Measurements from ENCODE around the gene CREBL2. TPM values are rescaled to one million over a fixed set of nuclear protein-coding genes. Genes with fewer than 3 reads are reported as not detected.
"Not testable (repeated sequence)": the region's sequence is repeated elsewhere in the genome, so short reads cannot be mapped to it uniquely, and the experiment has no call there.

Gene CREBL2
- polyA plus RNA-seq, 1 experiment = 15.4 TPM

DNA sequence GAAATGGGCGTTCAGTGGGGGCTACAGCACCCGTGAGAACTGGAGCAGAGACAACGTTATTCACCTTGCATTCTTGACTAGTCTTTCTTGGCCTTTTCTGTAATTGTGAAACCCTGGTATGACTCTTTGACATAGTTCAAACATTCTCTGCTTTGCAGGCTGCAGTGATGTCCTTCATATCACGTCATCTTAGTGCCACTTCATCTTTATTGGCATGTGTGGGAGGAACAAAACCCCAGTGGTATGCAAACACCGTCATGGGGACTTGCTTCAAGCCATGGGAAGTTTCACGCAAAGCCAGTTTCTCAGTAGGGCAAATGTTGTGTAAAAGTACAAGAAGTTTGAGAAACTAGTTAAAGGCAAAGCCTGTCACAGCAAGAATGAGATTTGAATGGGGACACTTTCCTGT, 28.8 kb upstream of the CREBL2 start:
- ChIA-PET POLR2A (no interaction called here), CTCF (no interaction called here)
- TF ChIP-seq, protein P1, sequence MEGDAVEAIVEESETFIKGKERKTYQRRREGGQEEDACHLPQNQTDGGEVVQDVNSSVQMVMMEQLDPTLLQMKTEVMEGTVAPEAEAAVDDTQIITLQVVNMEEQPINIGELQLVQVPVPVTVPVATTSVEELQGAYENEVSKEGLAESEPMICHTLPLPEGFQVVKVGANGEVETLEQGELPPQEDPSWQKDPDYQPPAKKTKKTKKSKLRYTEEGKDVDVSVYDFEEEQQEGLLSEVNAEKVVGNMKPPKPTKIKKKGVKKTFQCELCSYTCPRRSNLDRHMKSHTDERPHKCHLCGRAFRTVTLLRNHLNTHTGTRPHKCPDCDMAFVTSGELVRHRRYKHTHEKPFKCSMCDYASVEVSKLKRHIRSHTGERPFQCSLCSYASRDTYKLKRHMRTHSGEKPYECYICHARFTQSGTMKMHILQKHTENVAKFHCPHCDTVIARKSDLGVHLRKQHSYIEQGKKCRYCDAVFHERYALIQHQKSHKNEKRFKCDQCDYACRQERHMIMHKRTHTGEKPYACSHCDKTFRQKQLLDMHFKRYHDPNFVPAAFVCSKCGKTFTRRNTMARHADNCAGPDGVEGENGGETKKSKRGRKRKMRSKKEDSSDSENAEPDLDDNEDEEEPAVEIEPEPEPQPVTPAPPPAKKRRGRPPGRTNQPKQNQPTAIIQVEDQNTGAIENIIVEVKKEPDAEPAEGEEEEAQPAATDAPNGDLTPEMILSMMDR (IDR thresholded peaks at IDR 0.05; ENCODE audit: insufficient read depth, low read depth, low read length) = no peak
- Histone ChIP-seq H3K36me3 (ENCODE audit: control insufficient read depth, insufficient read depth, low read length) (no peaks in the 10 kb centered on the region), H3K27me3 (ENCODE audit: control insufficient read depth, insufficient read depth, low read length) (no peaks in the 10 kb centered on the region), H3K4me3 (ENCODE audit: low read depth, low read length) (no peak overlapping the region)
- no peak for DNase-seq (ENCODE audit: low read depth)

DNA sequence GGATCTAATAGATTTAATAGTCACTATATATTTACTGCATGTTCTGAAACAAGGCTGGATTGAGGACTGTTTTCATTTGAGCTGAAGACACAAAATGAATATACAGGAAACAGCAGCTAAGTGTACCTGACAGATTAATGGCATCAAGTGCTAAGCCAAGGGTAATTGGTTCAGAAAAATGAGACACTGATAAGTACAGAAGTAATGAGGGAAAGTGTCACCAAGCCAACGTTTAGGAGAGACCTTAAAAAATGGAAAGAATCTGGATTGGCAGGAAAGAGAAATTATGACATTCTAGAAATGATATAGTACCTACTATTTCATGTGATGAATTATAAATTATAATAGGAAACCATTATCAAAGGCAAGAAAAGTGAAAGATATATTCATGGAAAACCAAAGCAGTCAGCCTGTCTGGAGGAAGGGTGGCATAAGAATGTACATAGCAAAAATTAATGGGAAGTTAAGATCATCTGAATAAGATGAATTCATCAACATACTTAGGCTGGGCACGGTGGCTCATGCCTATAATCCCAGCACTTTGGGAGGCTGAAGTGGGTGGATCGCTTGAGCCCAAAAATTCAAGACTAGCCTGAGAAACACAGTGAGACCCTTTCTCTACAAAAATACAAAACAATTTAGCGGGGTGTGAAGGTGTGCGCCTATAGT, 28.0 kb upstream of the CREBL2 start:
- ChIA-PET POLR2A (no interaction called here), CTCF (no interaction called here)
- DNase-seq (ENCODE audit: low read depth) = no peak
- Histone ChIP-seq H3K27me3 (ENCODE audit: control insufficient read depth, insufficient read depth, low read length) (no peaks in the 10 kb centered on the region), H3K4me3 (ENCODE audit: low read depth, low read length) (no peak overlapping the region), H3K36me3 (ENCODE audit: control insufficient read depth, insufficient read depth, low read length) (no peaks in the 10 kb centered on the region)
- TF ChIP-seq, protein P1 (IDR thresholded peaks at IDR 0.05; ENCODE audit: insufficient read depth, low read depth, low read length) = no peak

DNA sequence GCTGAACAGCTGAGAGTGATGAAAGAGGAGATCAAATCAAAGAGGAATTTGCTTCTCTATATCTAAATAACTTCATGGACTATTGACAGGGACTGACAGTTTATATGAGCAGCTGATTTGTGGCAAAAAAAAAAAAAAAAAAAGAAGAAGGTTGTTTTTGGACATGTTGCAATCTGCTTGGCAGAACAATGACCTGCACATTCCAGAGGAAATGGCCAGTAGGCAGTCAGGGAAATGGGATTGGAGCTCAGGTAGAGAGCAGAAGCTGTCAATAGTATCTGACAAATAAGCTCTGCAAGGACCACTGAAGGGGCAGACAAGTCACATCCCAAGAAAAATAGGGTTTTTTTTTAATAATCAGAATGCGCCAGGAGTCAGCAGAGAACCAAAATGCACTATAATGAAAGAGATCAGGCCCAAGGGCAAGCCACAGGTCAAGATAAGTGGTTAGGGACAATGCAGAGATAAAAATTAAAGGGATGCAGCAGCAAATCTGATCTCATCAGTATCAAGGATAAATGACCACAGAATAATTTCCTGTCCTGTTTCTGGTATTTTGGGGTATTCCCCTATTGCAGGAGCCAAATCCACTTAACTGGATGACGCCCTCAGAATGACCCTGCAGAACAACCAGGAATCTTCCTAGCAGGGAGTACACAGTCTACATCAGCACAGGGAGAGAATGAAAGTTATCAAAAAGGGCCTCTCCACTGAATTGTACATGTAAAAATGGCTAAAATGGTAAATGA, 26.4 kb upstream of the CREBL2 start:
- H3K36me3 ChIP-seq (ENCODE audit: control insufficient read depth, insufficient read depth, low read length) = no peaks in the 10 kb centered on the region
- no peak for DNase-seq (ENCODE audit: low read depth)
- ChIA-PET CTCF (interaction anchor here (0.6 to 1.9 kb wide), 5 partner anchors 9 to 112 kb away, joined by 3 to 5 read pairs (median 3); partner anchors contain the start of gene DUSP16), POLR2A (no interaction called here)
- no peak overlapping the region for H3K4me3 ChIP-seq (ENCODE audit: low read depth, low read length)
- TF ChIP-seq, protein P1 (IDR thresholded peaks at IDR 0.05; ENCODE audit: insufficient read depth, low read depth, low read length) = no peak
- H3K27me3 ChIP-seq (ENCODE audit: control insufficient read depth, insufficient read depth, low read length) = no peaks in the 10 kb centered on the region

DNA sequence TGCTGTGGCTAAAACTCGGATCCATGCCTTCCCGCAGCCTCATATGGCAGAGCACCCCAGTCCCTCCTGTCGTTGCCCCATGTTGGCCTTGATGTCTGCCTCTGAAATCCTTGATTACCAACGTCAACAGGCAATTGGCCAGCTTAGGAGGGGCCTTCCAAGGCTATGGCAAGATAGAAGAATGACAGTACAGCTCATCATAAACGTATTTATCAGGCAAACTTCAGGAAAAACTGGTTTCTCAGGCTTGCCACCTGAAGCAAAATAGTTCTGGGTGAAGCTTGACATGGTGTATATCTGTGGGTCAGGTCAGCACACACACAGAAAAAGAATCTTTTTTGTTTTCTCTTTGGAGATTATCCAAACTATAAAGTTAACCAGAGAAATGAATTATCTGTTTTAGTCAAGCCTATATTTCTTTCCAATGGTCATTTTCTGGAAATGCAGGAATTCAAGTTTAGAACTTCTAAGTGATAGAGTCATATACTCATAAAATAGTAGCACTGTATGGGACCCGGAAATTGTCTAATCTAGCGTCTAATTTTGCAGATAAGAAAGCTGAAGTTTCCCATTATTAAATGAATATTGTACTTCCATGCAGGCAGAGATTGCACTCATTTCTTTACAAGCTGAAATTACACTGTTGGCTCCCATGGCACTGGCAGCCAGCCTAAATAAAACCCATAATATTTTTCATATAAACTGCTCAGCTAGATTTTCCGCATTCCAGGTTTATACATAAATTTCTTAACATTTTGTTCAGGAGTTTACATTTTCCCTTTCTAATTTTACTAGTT, 24.6 kb upstream of the CREBL2 start:
- Histone ChIP-seq H3K27me3 (ENCODE audit: control insufficient read depth, insufficient read depth, low read length) (no peaks in the 10 kb centered on the region; the same call in 1 of the 2 replicates), H3K4me3 (ENCODE audit: low read depth, low read length) (no peak overlapping the region), H3K36me3 (ENCODE audit: control insufficient read depth, insufficient read depth, low read length) (no peaks in the 10 kb centered on the region)
- TF ChIP-seq, protein P1 (IDR thresholded peaks at IDR 0.05; ENCODE audit: insufficient read depth, low read depth, low read length) = no peak
- ChIA-PET POLR2A (no interaction called here), CTCF (interaction anchor here (0.5 to 1.5 kb wide), 6 partner anchors 11 to 210 kb away, joined by 3 to 7 read pairs (median 4); no protein-coding TSS in a partner anchor)
- DNase-seq (ENCODE audit: low read depth) = no peak

DNA sequence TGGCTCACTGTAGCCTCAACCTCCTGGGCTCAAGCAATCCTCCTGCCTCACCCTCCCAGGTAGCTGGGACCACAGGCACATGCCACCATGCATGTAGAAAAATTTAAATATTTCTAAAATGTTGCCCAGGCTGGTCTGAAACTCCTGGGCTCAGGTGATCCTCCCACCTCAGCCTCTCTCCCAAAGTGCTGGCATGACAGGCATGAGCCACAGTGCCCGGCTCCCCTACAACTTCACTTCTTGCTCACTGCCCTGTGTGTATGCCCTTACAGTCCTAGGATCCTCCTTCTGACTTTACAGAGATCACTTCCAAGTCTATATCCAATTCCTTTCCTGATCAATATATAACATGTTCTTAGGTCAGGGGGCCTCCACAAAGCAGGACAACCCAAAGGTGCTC, 23.8 kb upstream of the CREBL2 start:
- POLR2A ChIA-PET = no interaction called here

DNA sequence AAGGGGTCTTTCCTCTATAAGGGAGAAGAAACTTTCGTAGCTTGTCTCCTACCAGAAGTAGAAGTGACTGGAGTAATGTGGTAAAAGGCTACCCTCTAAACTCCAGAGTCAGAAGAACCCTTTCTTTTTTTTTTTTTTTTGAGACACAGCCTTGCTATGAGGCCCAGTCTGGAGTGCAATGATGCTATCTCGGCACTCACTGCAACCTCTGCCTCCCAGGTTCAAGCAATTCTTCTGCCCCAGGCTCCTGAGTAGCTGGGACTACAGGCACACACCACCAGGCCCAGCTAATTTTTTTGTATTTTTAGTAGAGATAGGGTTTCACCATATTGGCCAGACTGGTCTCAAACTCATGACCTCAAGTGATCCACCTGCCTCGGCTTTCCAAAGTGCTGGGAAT, 23.2 kb upstream of the CREBL2 start:
- CTCF ChIA-PET = interaction anchor here (0.6 to 1.5 kb wide), 3 partner anchors 12 to 141 kb away, joined by 3 to 7 read pairs (median 4); no protein-coding TSS in a partner anchor
- H3K27me3 ChIP-seq (ENCODE audit: control insufficient read depth, insufficient read depth, low read length); H3K4me3 ChIP-seq (ENCODE audit: low read depth, low read length); DNase-seq (ENCODE audit: low read depth); POLR2A ChIA-PET; H3K36me3 ChIP-seq (ENCODE audit: control insufficient read depth, insufficient read depth, low read length): not testable (repeated sequence)

More for the DNA sequence above, 23.8 kb upstream of the CREBL2 start:
- Histone ChIP-seq H3K27me3 (ENCODE audit: control insufficient read depth, insufficient read depth, low read length) (no peaks in the 10 kb centered on the region; the same call in 1 of the 2 replicates), H3K36me3 (ENCODE audit: control insufficient read depth, insufficient read depth, low read length) (no peaks in the 10 kb centered on the region), H3K4me3 (ENCODE audit: low read depth, low read length) (no peak overlapping the region)
- TF ChIP-seq, protein P1 (IDR thresholded peaks at IDR 0.05; ENCODE audit: insufficient read depth, low read depth, low read length) = no peak
- CTCF ChIA-PET = interaction anchor here (0.5 to 1.5 kb wide), 5 partner anchors 12 to 211 kb away, joined by 3 to 7 read pairs (median 4); no protein-coding TSS in a partner anchor
- DNase-seq (ENCODE audit: low read depth) = no peak

All from BJ (cell line).